Endothelial cell of umbilical vein (primary cell): ENCODE results near the gene PAX6.

Experiments
- CTCF ChIP-seq, 2 donors: IDR thresholded peaks; 1 replicate in 1 of 2; 2 replicates in 1 of 2; pipeline ENCODE4 v1.5.1; 2011; ENCODE audit warnings: low read length in 2 of 2, mild to moderate bottlenecking in 2 of 2, moderate library complexity in 2 of 2, control low read depth in 1 of 2, inconsistent platforms in 1 of 2, low read depth in 1 of 2; ENCODE audit not compliant: insufficient read depth in 1 of 2; ENCODE audit errors: extremely low read depth in 1 of 2
- FOS ChIP-seq: IDR thresholded peaks from 2 replicates; pipeline ENCODE4 v1.6.1; 2011; ENCODE audit warnings: mild to moderate bottlenecking, low read length, moderate library complexity, borderline replicate concordance; ENCODE audit not compliant: insufficient read depth
- MAX ChIP-seq: IDR thresholded peaks from 2 replicates; pipeline ENCODE4 v1.6.1; 2011; ENCODE audit not compliant: insufficient read depth, insufficient read length
- POLR2A ChIP-seq: IDR thresholded peaks from 2 replicates; pipeline ENCODE4 v1.6.1; 2012; ENCODE audit warnings: low read depth, mild to moderate bottlenecking, control low read depth, low read length

- TF ChIP-seq CTCF (IDR thresholded peaks at IDR 0.05; ENCODE audit: extremely low read depth in 1 of 2, insufficient read depth in 1 of 2, low read depth in 1 of 2, low read length in 2 of 2), result no peak
- TF ChIP-seq POLR2A, result no peak
- no peak for TF ChIP-seq FOS
- no peak for TF ChIP-seq MAX
Observed at GRCh38 chr11:31834237-31834636, 23.1 kb upstream of the PAX6 start.
